ENCODE measurements around the gene BCL3. TPM values are rescaled to one million over a fixed set of nuclear protein-coding genes. Genes with fewer than 3 reads are reported as not detected.

Gene BCL3
- total RNA-seq, 1 experiment from 2014 or later = 2.2 TPM

- Histone ChIP-seq H4K91ac (ENCODE audit: insufficient read length, low read depth, low read length) (no peak overlapping the region), H2AFZ (ENCODE audit: low read length) (no peak overlapping the region), H3K27me3 (ENCODE audit: insufficient read depth, low read length) (peaks cover 11% of the 10 kb centered on the region), H3K4me2 (ENCODE audit: insufficient read depth, insufficient read length, low read length) (no peak overlapping the region), H3K18ac (ENCODE audit: insufficient read length, low read depth, low read length) (no peak overlapping the region), H3K27ac (ENCODE audit: insufficient read length, low read depth, low read length) (no peak overlapping the region), H3K4ac (ENCODE audit: low read depth, low read length) (no peak overlapping the region), H2BK15ac (ENCODE audit: low read depth, low read length) (no peak overlapping the region), H2BK20ac (ENCODE audit: low read depth, low read length, poor library complexity, severe bottlenecking) (no peak overlapping the region), H3K14ac (ENCODE audit: insufficient read depth, low read length) (no peak overlapping the region), H4K20me1 (ENCODE audit: control insufficient read depth, insufficient read depth, insufficient read length) (no peaks in the 10 kb centered on the region), H2BK12ac (ENCODE audit: insufficient read length, low read depth, low read length) (no peak overlapping the region), H3K23me2 (ENCODE audit: insufficient read length, low read depth, low read length, poor library complexity, severe bottlenecking) (no peaks in the 10 kb centered on the region), H4K8ac (replicated peaks; ENCODE audit: insufficient read length, low read depth, low read length) (no peak overlapping the region), H3K79me1 (ENCODE audit: insufficient read depth, low read depth, low read length, poor library complexity, severe bottlenecking) (no peaks in the 10 kb centered on the region), H3K9me3 (ENCODE audit: control insufficient read depth, low read depth, low read length) (no peaks in the 10 kb centered on the region), H2BK5ac (ENCODE audit: insufficient read length, low read length) (no peak overlapping the region), H3K9ac (ENCODE audit: extremely low read depth, insufficient read length, low read length) (no peak overlapping the region), H2BK120ac (ENCODE audit: low read depth, low read length, poor library complexity, severe bottlenecking) (no peak overlapping the region), H2AK5ac (ENCODE audit: insufficient read length, low read length) (no peak overlapping the region), H3K79me2 (ENCODE audit: insufficient read depth, low read length) (no peaks in the 10 kb centered on the region), H3K4me1 (ENCODE audit: insufficient read depth, low read length) (peaks cover 3% of the 10 kb centered on the region; the same call in 1 of the 2 replicates), H3K56ac (ENCODE audit: insufficient read length, low read depth, low read length) (no peak overlapping the region), H3T11ph (ENCODE audit: low read length) (no peak overlapping the region), H3K23ac (ENCODE audit: insufficient read length, low read depth, low read length) (no peak overlapping the region), H4K5ac (ENCODE audit: insufficient read length, low read depth, low read length) (no peak overlapping the region)
- peaks cover 21 to 54% (median 42%) of the 10 kb centered on the region in 3 experiments for H3K36me3 Mint-ChIP-seq (ENCODE audit: insufficient read depth in 1 of 3, low read depth in 3 of 3)
- H3K9me3 Mint-ChIP-seq = no peaks in the 10 kb centered on the region
- no peak overlapping the region; a peak in 2 of 7 replicates for H3K27ac Mint-ChIP-seq
- WGBS (ENCODE audit: extremely low coverage, insufficient read length, low lambda C conversion rate) = no CpG with 5 or more reads among the region's 3 CpGs
- DNase-seq = peak; percentile 93
- H3K4me1 Mint-ChIP-seq = peaks cover 14 to 25% of the 10 kb centered on the region in 2 experiments
- peak; percentile 98 for TF ChIP-seq CTCF (conservative IDR thresholded peaks at IDR 0.05)
- peaks cover 32% of the 10 kb centered on the region for H3K27me3 Mint-ChIP-seq (ENCODE audit: low read depth)
- no peak overlapping the region for H3K4me3 Mint-ChIP-seq
Measured at GRCh38 chr19:44800461-44800860, 52.0 kb downstream of the BCL3 start.

Data from H9 (cell line).